IPS DF 6.9 (cell line): ENCODE results near the gene ZNF543.

ENCODE experiments used
- DNase-seq: peaks from one replicate; pipeline ENCODE4 v3.0.0-alpha.2; 2013; ENCODE audit warnings: low read depth, low spot score
- H3K27ac ChIP-seq: one replicate; pipeline ENCODE4 v1.5.1; 2013; ENCODE audit warnings: low read length, control low read depth
- H3K27me3 ChIP-seq: 2 replicates; pipeline ENCODE4 v1.6.1; 2013; ENCODE audit warnings: mild to moderate bottlenecking, low read length; ENCODE audit not compliant: control insufficient read depth, insufficient read depth
- H3K36me3 ChIP-seq: 2 replicates; pipeline ENCODE4 v1.6.1; 2013; ENCODE audit warnings: low read length; ENCODE audit not compliant: control insufficient read depth, insufficient read depth
- H3K4me1 ChIP-seq: 2 replicates; pipeline ENCODE4 v1.6.1; 2013; ENCODE audit warnings: low read length; ENCODE audit not compliant: control insufficient read depth, insufficient read depth
- H3K4me3 ChIP-seq: 2 replicates; pipeline ENCODE4 v1.5.1; 2013; ENCODE audit warnings: mild to moderate bottlenecking, low read length
- H3K9me3 ChIP-seq: 2 replicates; pipeline ENCODE4 v1.6.1; 2013; ENCODE audit warnings: low read length, inconsistent platforms; ENCODE audit not compliant: control insufficient read depth, insufficient read depth
- WGBS: extraction: QIAGEN DNeasy Blood & Tissue Kit; methylation state at CpG from one replicate; pipeline ENCODE4 v1.1.7; 2013; ENCODE audit warnings: mixed read lengths, missing lambda C conversion rate; ENCODE audit not compliant: insufficient read length, insufficient coverage; 5-methylcytosine and 5-hydroxymethylcytosine counted together

Gene ZNF543

DNA sequence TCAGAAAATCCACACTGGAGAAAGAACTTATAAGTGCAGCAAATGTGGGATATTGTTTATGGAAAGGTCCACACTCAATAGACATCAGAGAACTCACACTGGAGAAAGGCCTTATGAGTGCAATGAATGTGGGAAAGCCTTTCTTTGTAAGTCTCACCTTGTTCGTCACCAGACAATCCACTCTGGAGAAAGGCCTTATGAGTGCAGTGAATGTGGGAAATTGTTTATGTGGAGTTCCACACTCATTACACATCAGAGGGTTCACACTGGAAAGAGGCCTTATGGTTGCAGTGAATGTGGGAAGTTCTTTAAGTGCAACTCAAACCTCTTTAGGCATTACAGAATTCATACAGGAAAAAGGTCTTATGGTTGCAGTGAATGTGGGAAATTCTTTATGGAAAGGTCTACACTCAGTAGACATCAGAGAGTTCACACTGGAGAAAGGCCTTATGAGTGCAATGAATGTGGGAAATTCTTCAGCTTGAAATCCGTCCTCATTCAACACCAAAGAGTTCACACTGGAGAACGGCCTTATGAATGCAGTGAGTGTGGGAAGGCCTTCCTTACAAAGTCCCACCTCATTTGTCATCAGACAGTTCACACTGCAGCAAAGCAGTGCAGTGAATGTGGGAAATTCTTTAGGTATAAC lies 57.4 kb downstream of the ZNF543 start:
- Histone ChIP-seq H3K27me3 (no peaks in the 10 kb centered on the region), H3K36me3 (peaks cover 6% of the 10 kb centered on the region), H3K4me1 (no peaks in the 10 kb centered on the region), H3K27ac (no peak overlapping the region), H3K9me3 (peaks cover 5% of the 10 kb centered on the region), H3K4me3 (no peak overlapping the region)
- no peak for DNase-seq
- no CpG with 5 or more reads among the region's 3 CpGs for WGBS
